ENCODE data around the gene ADNP.
"Not testable (repeated sequence)": the region's sequence is repeated elsewhere in the genome, so short reads cannot be mapped to it uniquely, and the experiment has no call there.

The ADNP gene

GRCh38 chr20:50898475-50898874 lies 32.8 kb downstream of the ADNP start:
- DNase-seq, result no peak

GRCh38 chr20:50895111-50895830 lies 36.0 kb downstream of the ADNP start:
- no peak for DNase-seq

DNA sequence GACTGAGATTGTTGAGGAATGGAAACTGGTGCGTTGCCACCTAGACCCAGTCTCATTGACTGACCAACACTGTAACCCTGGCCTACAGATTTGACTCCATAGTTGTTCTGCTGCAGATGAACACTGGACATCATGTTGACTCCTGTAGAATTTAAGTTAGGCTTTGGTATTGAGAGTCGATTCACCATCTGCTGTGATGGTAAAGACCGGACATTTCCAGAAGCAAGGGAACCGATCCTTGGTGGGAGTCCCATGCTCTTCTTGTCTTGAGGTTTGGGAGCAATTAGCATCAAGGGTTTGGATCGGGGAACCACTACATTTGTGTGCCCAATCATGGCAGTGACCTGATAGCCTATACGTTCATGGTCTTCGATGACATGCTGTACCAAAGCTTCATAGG lies 37.6 kb downstream of the ADNP start:
- DNase-seq, result no peak

GRCh38 chr20:50892394-50892793 lies 38.8 kb downstream of the ADNP start:
- DNase-seq, result no peak

- no peak for DNase-seq
Observed at GRCh38 chr20:50891138-50891537, 40.1 kb downstream of the ADNP start.

DNA sequence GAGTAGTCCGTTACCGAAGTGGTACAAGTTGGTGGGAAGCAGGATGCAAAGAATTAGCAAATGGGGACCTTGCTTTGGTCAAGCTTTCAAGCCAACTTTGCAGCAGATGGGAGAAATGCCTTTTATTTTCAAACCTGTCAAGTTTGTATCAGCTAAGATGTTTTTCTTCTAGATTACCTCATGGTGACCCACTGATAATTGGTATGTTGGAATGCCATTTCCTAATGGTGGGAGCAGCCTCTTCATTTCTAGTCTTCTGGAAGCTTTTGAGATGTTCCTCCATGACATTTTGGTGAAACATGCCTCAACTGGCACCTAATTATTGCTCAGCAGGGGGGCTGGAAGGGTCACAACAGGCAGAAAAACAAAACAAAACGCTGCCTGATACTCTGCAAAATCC lies 43.7 kb downstream of the ADNP start:
- no peak for DNase-seq

DNA sequence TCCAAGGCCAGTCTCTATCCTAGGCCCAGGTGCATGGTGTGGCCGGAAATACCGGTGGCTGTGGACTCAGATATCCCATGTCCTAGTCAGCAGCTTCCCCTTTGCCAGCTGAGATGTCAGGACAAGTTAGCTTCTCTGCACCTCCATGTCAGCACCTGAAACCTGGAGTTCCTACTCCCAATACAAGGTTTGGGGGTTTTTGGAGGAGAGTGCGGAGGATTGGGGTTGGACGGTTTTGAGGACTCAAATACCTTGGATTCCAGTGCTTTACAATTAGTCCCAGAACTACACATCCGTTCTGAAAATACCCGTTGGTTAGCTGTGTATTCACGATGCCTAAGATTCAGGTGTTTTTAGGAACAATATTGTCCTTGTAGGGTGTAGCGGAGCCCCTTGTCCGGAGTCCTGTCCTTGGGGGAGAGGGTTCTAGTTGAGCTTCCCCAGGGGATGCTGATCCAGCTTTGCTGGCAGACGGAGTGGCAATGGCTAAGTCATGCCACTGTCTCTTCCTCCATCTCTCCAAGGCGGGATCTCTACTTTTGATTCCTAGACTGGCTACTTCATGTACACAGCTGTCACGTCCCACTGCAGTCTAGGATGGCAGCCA lies 45.0 kb downstream of the ADNP start:
- no peak for DNase-seq

DNA sequence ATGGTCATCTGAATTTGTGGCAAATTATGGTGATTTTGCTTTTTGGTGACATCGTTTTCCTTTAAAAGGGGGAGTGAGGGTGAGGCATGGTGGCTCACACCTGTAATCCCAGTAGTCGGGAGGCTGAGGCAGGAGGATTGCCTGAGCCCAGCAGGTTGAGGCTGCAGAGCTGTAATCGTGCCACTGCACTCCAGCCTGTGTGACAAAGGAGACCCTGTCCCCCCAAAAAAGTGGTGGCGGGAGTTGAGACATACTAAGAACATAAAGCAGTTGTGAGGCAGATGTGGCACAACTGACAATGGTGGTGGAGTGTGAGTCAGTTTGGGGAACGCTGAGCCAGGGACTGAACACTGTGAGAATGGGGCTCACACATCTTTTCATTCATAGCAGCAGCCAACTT lies 45.5 kb downstream of the ADNP start:
- no peak for DNase-seq

- no peak for DNase-seq
Observed at GRCh38 chr20:50885068-50885467, 46.2 kb downstream of the ADNP start.

DNA sequence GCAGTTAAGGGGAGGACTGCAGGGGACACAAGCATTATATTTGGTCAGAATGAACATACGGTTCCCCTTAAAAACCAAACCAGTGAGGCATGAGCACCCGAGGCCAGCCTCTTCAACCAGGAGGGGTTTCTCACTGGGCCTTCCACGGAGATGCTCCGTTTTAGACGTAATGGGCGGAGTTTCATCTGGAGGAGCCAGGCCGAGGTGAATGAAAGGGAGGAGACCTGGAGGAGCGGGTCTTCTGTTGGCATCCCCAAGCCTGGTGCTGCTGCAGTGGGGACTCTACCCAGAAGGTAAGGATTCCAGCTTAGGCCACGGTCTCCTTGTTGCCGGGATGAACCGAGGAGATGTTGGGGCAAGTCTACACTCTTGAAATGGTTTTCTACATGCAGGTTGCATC lies 47.4 kb downstream of the ADNP start:
- no peak for DNase-seq

GRCh38 chr20:50881759-50882424 lies 49.3 kb downstream of the ADNP start:
- DNase-seq, result not testable (repeated sequence)

GRCh38 chr20:50879649-50880550 lies 51.3 kb downstream of the ADNP start:
- DNase-seq, result no peak

DNA sequence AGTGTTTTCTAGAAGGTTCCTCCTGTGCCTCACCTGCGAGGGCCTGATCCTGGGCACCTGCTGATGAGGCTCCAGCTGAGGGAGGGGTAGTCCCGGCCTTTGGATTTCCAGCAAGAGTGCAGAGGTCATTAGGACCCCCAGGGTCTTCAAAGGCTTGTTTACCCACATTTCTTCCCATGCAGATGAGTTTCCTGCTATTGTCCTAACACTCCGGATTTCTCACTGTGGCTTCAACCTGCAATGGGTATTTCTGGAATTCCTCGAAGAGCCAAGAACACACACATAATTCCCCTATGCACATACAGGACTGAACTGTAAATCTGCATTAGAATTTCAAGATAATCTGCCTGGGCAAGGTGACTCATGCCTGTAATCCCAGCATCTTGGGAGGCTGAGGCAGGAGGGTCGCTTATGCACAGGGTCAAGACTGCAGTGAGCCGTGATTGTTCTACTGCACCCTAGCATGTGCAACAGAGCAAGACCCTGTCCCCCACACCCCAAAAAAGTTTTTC lies 53.9 kb downstream of the ADNP start:
- no peak for DNase-seq

GRCh38 chr20:50876816-50877215 lies 54.4 kb downstream of the ADNP start:
- DNase-seq, result no peak

DNA sequence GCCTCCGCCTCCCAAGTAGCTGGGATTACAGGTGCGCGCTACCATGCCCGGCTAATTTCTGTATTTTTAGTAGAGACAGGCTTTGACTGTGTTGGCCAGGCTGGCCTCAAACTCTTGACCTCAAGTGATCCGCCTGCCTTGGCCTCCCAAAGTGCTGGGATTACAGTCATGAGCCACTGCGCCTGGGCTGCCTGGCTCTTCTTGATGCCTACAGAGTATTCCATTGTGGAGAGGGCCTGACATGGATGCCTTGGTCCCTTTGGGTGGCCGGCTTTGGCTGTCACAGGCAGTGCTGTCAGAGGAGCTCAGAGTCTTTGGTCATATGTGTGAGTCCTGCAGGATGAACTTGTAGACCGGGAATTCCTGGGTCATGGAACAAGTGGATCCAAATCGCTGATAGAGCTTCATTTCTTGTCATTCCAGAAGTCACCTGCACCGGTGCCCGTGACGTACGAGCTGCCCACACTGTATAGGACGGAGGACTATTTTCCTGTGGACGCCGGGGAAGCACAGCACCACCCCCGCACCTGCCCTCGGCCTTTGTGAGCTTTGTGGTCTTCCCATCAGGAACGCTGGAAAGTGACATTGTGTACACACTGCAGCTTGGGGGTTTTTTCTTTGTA lies 55.1 kb downstream of the ADNP start:
- DNase-seq, result no peak

- DNase-seq, result no peak
Observed at GRCh38 chr20:50874758-50875665, 56.2 kb downstream of the ADNP start.

DNA sequence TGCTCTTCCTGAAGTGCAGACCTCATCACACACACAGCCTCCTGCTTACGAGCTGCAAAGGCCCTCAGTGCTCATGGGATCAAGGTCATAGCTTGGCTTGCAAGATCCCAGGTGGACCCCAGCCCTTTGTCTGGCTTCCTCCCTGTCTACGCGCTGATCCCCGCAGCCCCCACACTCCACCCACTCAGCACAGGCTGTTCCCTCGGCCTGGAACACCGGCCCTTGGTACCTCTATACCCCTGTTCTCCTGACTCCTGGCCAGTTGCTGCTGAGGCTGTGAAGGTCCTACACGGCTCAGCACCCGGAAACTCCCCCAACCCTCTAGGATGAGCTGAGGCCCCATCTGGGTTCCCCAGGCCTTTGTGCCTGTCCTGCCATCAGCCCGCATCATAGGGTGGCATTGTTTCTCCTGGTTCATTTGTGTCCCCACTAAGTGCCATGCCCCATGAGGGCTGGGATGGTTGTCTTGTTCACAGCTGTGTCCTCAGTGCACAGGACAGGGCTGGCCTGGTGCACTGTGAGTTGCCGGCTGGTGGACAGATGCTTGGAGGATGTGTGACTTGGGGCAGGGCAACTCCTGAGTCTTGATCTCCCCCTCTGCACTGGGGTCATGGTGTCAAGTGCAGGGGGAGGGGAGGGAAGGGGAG lies 57.0 kb downstream of the ADNP start:
- DNase-seq, result no peak

GRCh38 chr20:50873585-50873984 lies 57.7 kb downstream of the ADNP start:
- DNase-seq, result no peak

- no peak for DNase-seq
Observed at GRCh38 chr20:50872560-50873425, 58.4 kb downstream of the ADNP start.
